HepG2 (cell line): ENCODE results near the gene ACP1. TPM values are rescaled to one million over a fixed set of nuclear protein-coding genes. Genes with fewer than 3 reads are reported as not detected.

Experiments
- PTBP1 ChIP-seq: fragments of 200-400 bp; formaldehyde crosslinking; IDR thresholded peaks from 2 replicates; pipeline ENCODE4 v1.6.1; 2018; ENCODE audit warnings: low read length, low read depth; ENCODE audit not compliant: poor library complexity, severe bottlenecking
- SETDB1 ChIP-seq: sonication (generic); formaldehyde crosslinking; IDR thresholded peaks from 2 replicates; pipeline ENCODE4 v1.5.1; 2020; ENCODE audit warnings: missing genetic modification reagents, mild to moderate bottlenecking, borderline replicate concordance
- SSRP1 ChIP-seq: IDR thresholded peaks from 2 replicates; pipeline ENCODE4 v1.6.1; 2016; ENCODE audit warnings: control low read depth
- ZFP37 ChIP-seq: sonication (generic); formaldehyde crosslinking; IDR thresholded peaks from 2 replicates; pipeline ENCODE4 v1.4.0; 2020; ENCODE audit warnings: missing genetic modification reagents, borderline replicate concordance
- ZNF205 ChIP-seq: IDR thresholded peaks from 2 replicates; pipeline ENCODE4 v1.6.1; 2018; ENCODE audit warnings: missing biosample characterization, missing genetic modification reagents
- ZNF766 ChIP-seq: sonication (generic); formaldehyde crosslinking; IDR thresholded peaks from 2 replicates; pipeline ENCODE4 v1.5.0; 2020; ENCODE audit warnings: missing genetic modification reagents, borderline replicate concordance
- ZNF839 ChIP-seq: sonication (generic); formaldehyde crosslinking; IDR thresholded peaks from 2 replicates; pipeline ENCODE4 v1.4.0; 2020; ENCODE audit warnings: missing genetic modification reagents, mild to moderate bottlenecking, borderline replicate concordance
- polyA plus RNA-seq, 8 experiments: library from polyadenylated mRNA; depleted of rRNA in 3 of 8; stranded (reverse) in 7 of 8; unstranded in 1 of 8; fragments of >200 nt; fragmentation: Illumina TruSeq in 4 of 8; extraction: Trizol in 4 of 8; gene quantifications; 2 replicates each; pipeline versions ENCODE4 v1.2.1 to v1.2.3, GENCODE V29; 2011 to 2016; ENCODE audit warnings: low read depth in 4 of 8, missing spikeins in 1 of 8, mixed read lengths in 1 of 8; ENCODE audit not compliant: insufficient read depth in 1 of 8
- total RNA-seq, 5 experiments: library from RNA; depleted of rRNA; stranded (reverse); fragments of >200 nt; fragmentation: Illumina TruSeq; extraction: Trizol; gene quantifications; 2 replicates each; pipeline ENCODE4 v1.2.3, GENCODE V29; 2016; ENCODE audit warnings: low read depth in 1 of 5
- TF ChIP-seq, protein P1 (sequence below): sonication (generic); formaldehyde crosslinking; conservative IDR thresholded peaks from 2 replicates; pipeline ENCODE4 v1.8.0; 2022; ENCODE audit warnings: mild to moderate bottlenecking, moderate library complexity, missing genetic modification reagents
- TF ChIP-seq, protein P2 (sequence below): sonication (generic); formaldehyde crosslinking; IDR thresholded peaks from 2 replicates; pipeline ENCODE4 v1.5.1; 2020; ENCODE audit warnings: missing genetic modification reagents, mild to moderate bottlenecking, borderline replicate concordance
- TF ChIP-seq, protein P3 (sequence below): sonication (generic); formaldehyde crosslinking; IDR thresholded peaks from 2 replicates; pipeline ENCODE4 v1.5.1; 2020; ENCODE audit warnings: missing genetic modification reagents, mild to moderate bottlenecking, borderline replicate concordance
- TF ChIP-seq, protein P4 (sequence below): sonication (generic); formaldehyde crosslinking; IDR thresholded peaks from 2 replicates; pipeline ENCODE4 v1.9.0; 2021; ENCODE audit warnings: missing genetic modification reagents, borderline replicate concordance

Gene ACP1
- total and polyA plus RNA-seq, 2 of the 13 experiments (the other 11 are each of a cell fraction or from before 2014, with no cell fraction given) = 246 to 348 TPM

DNA sequence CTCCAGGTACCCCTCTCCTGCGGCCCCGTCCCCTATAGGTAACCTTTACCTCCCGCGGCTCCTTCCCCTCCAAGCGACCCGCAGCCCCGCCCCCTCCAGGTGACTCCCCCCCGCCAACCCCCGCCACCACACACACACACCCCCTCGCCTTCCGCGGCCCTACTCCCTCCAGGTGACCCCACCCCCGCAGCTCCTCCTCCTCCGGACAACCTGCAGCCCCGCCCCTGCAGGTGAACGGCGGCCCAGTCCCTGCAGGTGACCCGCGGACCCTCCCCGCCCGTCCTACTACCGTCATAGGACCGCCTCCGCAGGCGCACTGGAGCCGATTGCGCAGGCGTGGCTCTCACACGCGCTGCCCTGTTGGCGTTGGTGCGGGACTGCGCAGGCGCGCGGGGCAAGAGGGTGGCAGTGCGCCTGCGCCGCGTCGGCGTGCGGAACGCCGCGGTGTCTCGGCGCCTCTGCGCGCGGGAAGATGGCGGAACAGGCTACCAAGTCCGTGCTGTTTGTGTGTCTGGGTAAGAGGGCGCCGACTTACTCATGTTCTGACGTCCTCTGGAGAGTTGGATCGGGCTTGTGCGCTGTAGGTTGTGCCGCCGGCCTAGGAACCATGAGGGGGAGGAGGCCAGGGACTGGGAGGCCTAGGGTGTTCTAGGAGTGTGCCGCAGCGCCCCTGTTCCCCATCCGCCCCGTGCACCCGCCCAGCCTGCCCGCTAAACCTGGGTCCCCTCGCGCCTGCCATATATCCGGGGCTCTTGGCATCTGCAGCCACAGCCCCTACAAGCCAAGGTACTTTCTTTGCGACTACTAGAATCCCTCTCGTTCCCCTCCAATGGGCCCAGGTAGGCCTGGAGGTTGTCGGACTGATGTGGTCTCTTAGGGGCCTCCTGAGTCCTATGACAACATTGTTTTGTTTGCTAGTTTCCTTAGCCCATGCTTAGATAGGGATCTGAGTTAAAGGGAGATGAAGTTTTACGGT is at the start of gene ACP1 (continued):
- TF ChIP-seq ZNF839 (CRISPR knock-in tag) (peak; percentile 64; the same call in 1 of the 2 replicates), SETDB1 (CRISPR knock-in tag) (no peak), PTBP1 (no peak), ZNF205 (CRISPR knock-in tag) (peak; percentile 55; the same call in 1 of the 2 replicates), SSRP1 (CRISPR knock-in tag) (no peak), ZNF766 (CRISPR knock-in tag) (peak; percentile 57; the same call in 1 of the 2 replicates), ZFP37 (CRISPR knock-in tag) (no peak; the same call in none of the 2 replicates)
- TF ChIP-seq, protein P1, sequence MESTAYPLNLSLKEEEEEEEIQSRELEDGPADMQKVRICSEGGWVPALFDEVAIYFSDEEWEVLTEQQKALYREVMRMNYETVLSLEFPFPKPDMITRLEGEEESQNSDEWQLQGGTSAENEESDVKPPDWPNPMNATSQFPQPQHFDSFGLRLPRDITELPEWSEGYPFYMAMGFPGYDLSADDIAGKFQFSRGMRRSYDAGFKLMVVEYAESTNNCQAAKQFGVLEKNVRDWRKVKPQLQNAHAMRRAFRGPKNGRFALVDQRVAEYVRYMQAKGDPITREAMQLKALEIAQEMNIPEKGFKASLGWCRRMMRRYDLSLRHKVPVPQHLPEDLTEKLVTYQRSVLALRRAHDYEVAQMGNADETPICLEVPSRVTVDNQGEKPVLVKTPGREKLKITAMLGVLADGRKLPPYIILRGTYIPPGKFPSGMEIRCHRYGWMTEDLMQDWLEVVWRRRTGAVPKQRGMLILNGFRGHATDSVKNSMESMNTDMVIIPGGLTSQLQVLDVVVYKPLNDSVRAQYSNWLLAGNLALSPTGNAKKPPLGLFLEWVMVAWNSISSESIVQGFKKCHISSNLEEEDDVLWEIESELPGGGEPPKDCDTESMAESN (CRISPR knock-in tag) = peak; percentile 68; the same call in 1 of the 2 replicates
- TF ChIP-seq, protein P2, sequence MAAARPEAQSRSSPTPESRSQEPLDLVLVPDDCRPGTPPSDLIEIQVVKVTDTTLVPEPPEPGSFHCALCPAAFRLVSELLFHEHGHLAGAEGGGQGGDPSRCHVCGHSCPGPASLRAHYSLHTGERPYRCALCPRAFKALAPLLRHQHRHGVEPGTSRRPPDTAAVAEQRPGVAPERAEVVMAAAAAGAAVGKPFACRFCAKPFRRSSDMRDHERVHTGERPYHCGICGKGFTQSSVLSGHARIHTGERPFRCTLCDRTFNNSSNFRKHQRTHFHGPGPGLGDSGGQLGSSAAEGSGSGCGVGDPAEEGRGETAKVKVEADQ (CRISPR knock-in tag) = peak; percentile 76; the same call in 1 of the 2 replicates
- TF ChIP-seq, protein P3, sequence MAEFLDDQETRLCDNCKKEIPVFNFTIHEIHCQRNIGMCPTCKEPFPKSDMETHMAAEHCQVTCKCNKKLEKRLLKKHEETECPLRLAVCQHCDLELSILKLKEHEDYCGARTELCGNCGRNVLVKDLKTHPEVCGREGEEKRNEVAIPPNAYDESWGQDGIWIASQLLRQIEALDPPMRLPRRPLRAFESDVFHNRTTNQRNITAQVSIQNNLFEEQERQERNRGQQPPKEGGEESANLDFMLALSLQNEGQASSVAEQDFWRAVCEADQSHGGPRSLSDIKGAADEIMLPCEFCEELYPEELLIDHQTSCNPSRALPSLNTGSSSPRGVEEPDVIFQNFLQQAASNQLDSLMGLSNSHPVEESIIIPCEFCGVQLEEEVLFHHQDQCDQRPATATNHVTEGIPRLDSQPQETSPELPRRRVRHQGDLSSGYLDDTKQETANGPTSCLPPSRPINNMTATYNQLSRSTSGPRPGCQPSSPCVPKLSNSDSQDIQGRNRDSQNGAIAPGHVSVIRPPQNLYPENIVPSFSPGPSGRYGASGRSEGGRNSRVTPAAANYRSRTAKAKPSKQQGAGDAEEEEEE (CRISPR knock-in tag) = no peak
- TF ChIP-seq, protein P4, sequence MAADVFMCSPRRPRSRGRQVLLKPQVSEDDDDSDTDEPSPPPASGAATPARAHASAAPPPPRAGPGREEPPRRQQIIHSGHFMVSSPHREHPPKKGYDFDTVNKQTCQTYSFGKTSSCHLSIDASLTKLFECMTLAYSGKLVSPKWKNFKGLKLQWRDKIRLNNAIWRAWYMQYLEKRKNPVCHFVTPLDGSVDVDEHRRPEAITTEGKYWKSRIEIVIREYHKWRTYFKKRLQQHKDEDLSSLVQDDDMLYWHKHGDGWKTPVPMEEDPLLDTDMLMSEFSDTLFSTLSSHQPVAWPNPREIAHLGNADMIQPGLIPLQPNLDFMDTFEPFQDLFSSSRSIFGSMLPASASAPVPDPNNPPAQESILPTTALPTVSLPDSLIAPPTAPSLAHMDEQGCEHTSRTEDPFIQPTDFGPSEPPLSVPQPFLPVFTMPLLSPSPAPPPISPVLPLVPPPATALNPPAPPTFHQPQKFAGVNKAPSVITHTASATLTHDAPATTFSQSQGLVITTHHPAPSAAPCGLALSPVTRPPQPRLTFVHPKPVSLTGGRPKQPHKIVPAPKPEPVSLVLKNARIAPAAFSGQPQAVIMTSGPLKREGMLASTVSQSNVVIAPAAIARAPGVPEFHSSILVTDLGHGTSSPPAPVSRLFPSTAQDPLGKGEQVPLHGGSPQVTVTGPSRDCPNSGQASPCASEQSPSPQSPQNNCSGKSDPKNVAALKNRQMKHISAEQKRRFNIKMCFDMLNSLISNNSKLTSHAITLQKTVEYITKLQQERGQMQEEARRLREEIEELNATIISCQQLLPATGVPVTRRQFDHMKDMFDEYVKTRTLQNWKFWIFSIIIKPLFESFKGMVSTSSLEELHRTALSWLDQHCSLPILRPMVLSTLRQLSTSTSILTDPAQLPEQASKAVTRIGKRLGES (CRISPR knock-in tag) = no peak
